AG04450 (cell line): ENCODE measurements around the gene NUB1. TPM values are rescaled to one million over a fixed set of nuclear protein-coding genes. Genes with fewer than 3 reads are reported as not detected.
A peak's percentile ranks its signal among the peaks of the same experiment; 100 is the strongest.

Experiments
- CTCF ChIA-PET: fragments of 300-600, 350-600 bp; formaldehyde crosslinking; extraction: SDS; loops from one replicate; lab custom pipeline; 2022; ENCODE audit warnings: antibody characterized with exemption, inconsistent platforms; lab: Charles Lee
- POLR2A ChIA-PET: fragments of 350-600 bp; formaldehyde crosslinking; extraction: SDS; loops from one replicate; lab custom pipeline; 2021; ENCODE audit warnings: antibody characterized with exemption, inconsistent platforms; lab: Yijun Ruan, JAX
- DNase-seq: peaks from one replicate; pipeline ENCODE4 v3.0.0-alpha.2; 2011; ENCODE audit warnings: low read depth, low spot score
- H3K27ac ChIP-seq: one replicate; pipeline ENCODE4 v1.5.1; 2012; ENCODE audit warnings: low read depth, low read length, control low read depth
- H3K27me3 ChIP-seq: one replicate; pipeline ENCODE4 v1.6.0; 2012; ENCODE audit warnings: low read length; ENCODE audit not compliant: control insufficient read depth, insufficient read depth
- H3K4me3 ChIP-seq: 2 replicates; pipeline ENCODE4 v1.5.1; 2011; ENCODE audit warnings: mild to moderate bottlenecking, low read depth, low read length, control low read depth
- H3K9me3 ChIP-seq: 2 replicates; pipeline ENCODE4 v1.5.1; 2012; ENCODE audit warnings: low read length; ENCODE audit not compliant: control insufficient read depth, insufficient read depth
- CTCF ChIP-seq: IDR thresholded peaks from 2 replicates; pipeline ENCODE4 v1.5.1; 2011; ENCODE audit warnings: low read depth, low read length, control low read depth, inconsistent platforms
- polyA plus RNA-seq: library from polyadenylated mRNA; depleted of rRNA; stranded (reverse); fragments of >200 nt; gene quantifications from 2 replicates; pipeline ENCODE4 v1.2.3, GENCODE V29; 2011; rRNA removed

Gene NUB1
- polyA plus RNA-seq, 1 experiment, result 64.1 TPM

- no peak overlapping the region for H3K4me3 ChIP-seq
- TF ChIP-seq CTCF, result no peak
- POLR2A ChIA-PET, result interaction anchor here (0.6 kb wide), 1 partner anchor 116 kb away, joined by 6 read pairs; no protein-coding TSS in a partner anchor
- H3K27ac ChIP-seq, result peak overlapping the region; percentile 61
- H3K27me3 ChIP-seq, result no peaks in the 10 kb centered on the region
- CTCF ChIA-PET, result interaction anchor here (0.6 kb wide), 2 partner anchors 320 to 331 kb away, joined by 3 read pairs; no protein-coding TSS in a partner anchor
- peaks cover 6% of the 10 kb centered on the region; the same call in 1 of the 2 replicates for H3K9me3 ChIP-seq
- DNase-seq, result no peak
Observed at GRCh38 chr7:151427705-151428377, 86.2 kb downstream of the NUB1 start.

Other genes starting within 250 kb of the NUB1 start
- not detected in 2 replicates for gene GBX1, start 174.1 kb upstream of the NUB1 start, polyA plus RNA-seq
- gene ASB10, start 154.6 kb upstream of the NUB1 start, polyA plus RNA-seq, result not detected in 2 replicates
- not detected in 2 replicates for gene H2BK1, start 131.3 kb upstream of the NUB1 start, polyA plus RNA-seq
- 31.0 and 39.0 TPM in 2 replicates for gene ABCF2, start 114.6 kb upstream of the NUB1 start, polyA plus RNA-seq
- gene CHPF2, start 109.3 kb upstream of the NUB1 start, polyA plus RNA-seq, result 32.9 and 42.2 TPM in 2 replicates
- 39.2 and 47.7 TPM in 2 replicates for gene SMARCD3, start 93.1 kb upstream of the NUB1 start, polyA plus RNA-seq
- gene WDR86, start 68.2 kb downstream of the NUB1 start, polyA plus RNA-seq, result 0.15 and 0.17 TPM in 2 replicates
- not detected in 2 replicates for gene CRYGN, start 98.3 kb downstream of the NUB1 start, polyA plus RNA-seq
- gene RHEB, start 178.1 kb downstream of the NUB1 start, polyA plus RNA-seq, result 108 and 154 TPM in 2 replicates